HEK293 (cell line): Measurements from ENCODE around the gene C1QTNF1.

Source experiments
- CTCF ChIA-PET: fragments of 350-600 bp; formaldehyde crosslinking; extraction: SDS; loops from one replicate; lab custom pipeline; 2021; ENCODE audit warnings: antibody characterized with exemption; lab: Yijun Ruan, JAX
- POLR2A ChIA-PET: fragments of 300-600 bp; formaldehyde crosslinking; extraction: SDS; loops from one replicate; lab custom pipeline; 2020; ENCODE audit warnings: antibody characterized with exemption, inconsistent platforms; lab: Yijun Ruan, JAX
- H3K27ac ChIP-seq: fragments of 200-500 bp; sonication (Bioruptor generic); 2 replicates; pipeline ENCODE4 v1.5.1; 2014; ENCODE audit warnings: low read depth, low read length, control low read depth, inconsistent platforms; ENCODE audit errors: extremely low read depth
- H3K36me3 ChIP-seq, 2 experiments: fragments of 200-500 bp in 1 of 2; sonication (Bioruptor generic) in 1 of 2; 1 replicate in 1 of 2; 2 replicates in 1 of 2; pipeline ENCODE4 v1.5.1; 2014 to 2017; ENCODE audit warnings: inconsistent platforms in 2 of 2, low read length in 2 of 2; ENCODE audit not compliant: control insufficient read depth in 2 of 2, insufficient read depth in 1 of 2
- H3K4me1 ChIP-seq: fragments of 200-500 bp; sonication (Bioruptor generic); 2 replicates; pipeline ENCODE4 v1.5.1; 2014; ENCODE audit warnings: mild to moderate bottlenecking, low read length, inconsistent platforms; ENCODE audit not compliant: control insufficient read depth, insufficient read depth
- H3K4me3 ChIP-seq: 2 replicates; pipeline ENCODE4 v1.5.1; 2011; ENCODE audit warnings: low read depth, mild to moderate bottlenecking, control low read depth, low read length, moderate library complexity
- H3K9me3 ChIP-seq: fragments of 200-500 bp; sonication (Bioruptor generic); 2 replicates; pipeline ENCODE4 v1.5.1; 2014; ENCODE audit warnings: low read depth, low read length, inconsistent platforms; ENCODE audit not compliant: control insufficient read depth, insufficient read depth
- FEZF1 ChIP-seq: fragments of 450-650 bp; formaldehyde crosslinking; IDR thresholded peaks from 2 replicates; pipeline ENCODE4 v1.5.1; 2016; ENCODE audit warnings: missing biosample characterization, missing genetic modification characterization
- WT1 ChIP-seq: fragments of 450-650 bp; formaldehyde crosslinking; IDR thresholded peaks from 2 replicates; pipeline ENCODE4 v1.5.1; 2016; ENCODE audit warnings: missing biosample characterization, missing genetic modification characterization
- ZNF121 ChIP-seq: fragments of 450-650 bp; formaldehyde crosslinking; IDR thresholded peaks from 2 replicates; pipeline ENCODE4 v1.5.1; 2016; ENCODE audit warnings: missing biosample characterization, missing genetic modification characterization
- ZNF239 ChIP-seq: fragments of 450-650 bp; formaldehyde crosslinking; IDR thresholded peaks from 2 replicates; pipeline ENCODE4 v1.5.1; 2016; ENCODE audit warnings: missing biosample characterization, missing genetic modification characterization
- ZNF248 ChIP-seq: fragments of 450-650 bp; formaldehyde crosslinking; IDR thresholded peaks from 2 replicates; pipeline ENCODE4 v1.5.1; 2017; ENCODE audit warnings: missing biosample characterization, missing genetic modification characterization
- ZNF530 ChIP-seq: fragments of 450-650 bp; formaldehyde crosslinking; IDR thresholded peaks from 2 replicates; pipeline ENCODE4 v1.5.1; 2016; ENCODE audit warnings: low read depth, missing biosample characterization, missing genetic modification characterization
- ZNF555 ChIP-seq: fragments of 450-650 bp; formaldehyde crosslinking; conservative IDR thresholded peaks from 2 replicates; pipeline ENCODE4 v1.5.1; 2017; ENCODE audit warnings: missing biosample characterization, mild to moderate bottlenecking, missing genetic modification characterization, inconsistent platforms
- ZNF558 ChIP-seq: fragments of 450-650 bp; formaldehyde crosslinking; IDR thresholded peaks from 2 replicates; pipeline ENCODE4 v1.5.1; 2016; ENCODE audit warnings: missing biosample characterization, missing genetic modification characterization
- ZNF596 ChIP-seq: fragments of 450-650 bp; IDR thresholded peaks from 2 replicates; pipeline ENCODE4 v1.5.0; 2018; ENCODE audit warnings: missing biosample characterization, mild to moderate bottlenecking, missing genetic modification characterization, moderate library complexity
- ZNF768 ChIP-seq: fragments of 450-650 bp; formaldehyde crosslinking; IDR thresholded peaks from 2 replicates; pipeline ENCODE4 v1.5.1; 2018; ENCODE audit warnings: missing biosample characterization, mild to moderate bottlenecking, missing genetic modification characterization
- ZNF830 ChIP-seq: fragments of 450-650 bp; IDR thresholded peaks from 2 replicates; pipeline ENCODE4 v1.5.0; 2018; ENCODE audit warnings: missing biosample characterization, missing genetic modification characterization, low read depth, mild to moderate bottlenecking, moderate library complexity
- ZNF843 ChIP-seq: fragments of 450-650 bp; formaldehyde crosslinking; IDR thresholded peaks from 2 replicates; pipeline ENCODE4 v1.5.1; 2016; ENCODE audit warnings: missing biosample characterization, missing genetic modification characterization
- ZXDB ChIP-seq: fragments of 450-650 bp; formaldehyde crosslinking; IDR thresholded peaks from 2 replicates; pipeline ENCODE4 v1.5.1; 2016; ENCODE audit warnings: missing biosample characterization, missing genetic modification characterization
- TF ChIP-seq, protein P1 (sequence below): fragments of 450-650 bp; formaldehyde crosslinking; IDR thresholded peaks from 2 replicates; pipeline ENCODE4 v1.5.1; 2016; ENCODE audit warnings: missing biosample characterization, missing genetic modification characterization
- TF ChIP-seq, protein P2 (sequence below): fragments of 450-650 bp; formaldehyde crosslinking; conservative IDR thresholded peaks from 2 replicates; pipeline ENCODE4 v1.5.1; 2016; ENCODE audit warnings: low read depth, missing biosample characterization, missing genetic modification characterization
- TF ChIP-seq, protein P3 (sequence below): fragments of 450-650 bp; formaldehyde crosslinking; IDR thresholded peaks from 2 replicates; pipeline ENCODE4 v1.5.1; 2016; ENCODE audit warnings: missing biosample characterization, missing genetic modification characterization
- TF ChIP-seq, protein P4 (sequence below): fragments of 450-650 bp; formaldehyde crosslinking; conservative IDR thresholded peaks from 2 replicates; pipeline ENCODE4 v1.5.1; 2016; ENCODE audit warnings: low read depth, missing biosample characterization, missing genetic modification characterization

The C1QTNF1 gene

DNA sequence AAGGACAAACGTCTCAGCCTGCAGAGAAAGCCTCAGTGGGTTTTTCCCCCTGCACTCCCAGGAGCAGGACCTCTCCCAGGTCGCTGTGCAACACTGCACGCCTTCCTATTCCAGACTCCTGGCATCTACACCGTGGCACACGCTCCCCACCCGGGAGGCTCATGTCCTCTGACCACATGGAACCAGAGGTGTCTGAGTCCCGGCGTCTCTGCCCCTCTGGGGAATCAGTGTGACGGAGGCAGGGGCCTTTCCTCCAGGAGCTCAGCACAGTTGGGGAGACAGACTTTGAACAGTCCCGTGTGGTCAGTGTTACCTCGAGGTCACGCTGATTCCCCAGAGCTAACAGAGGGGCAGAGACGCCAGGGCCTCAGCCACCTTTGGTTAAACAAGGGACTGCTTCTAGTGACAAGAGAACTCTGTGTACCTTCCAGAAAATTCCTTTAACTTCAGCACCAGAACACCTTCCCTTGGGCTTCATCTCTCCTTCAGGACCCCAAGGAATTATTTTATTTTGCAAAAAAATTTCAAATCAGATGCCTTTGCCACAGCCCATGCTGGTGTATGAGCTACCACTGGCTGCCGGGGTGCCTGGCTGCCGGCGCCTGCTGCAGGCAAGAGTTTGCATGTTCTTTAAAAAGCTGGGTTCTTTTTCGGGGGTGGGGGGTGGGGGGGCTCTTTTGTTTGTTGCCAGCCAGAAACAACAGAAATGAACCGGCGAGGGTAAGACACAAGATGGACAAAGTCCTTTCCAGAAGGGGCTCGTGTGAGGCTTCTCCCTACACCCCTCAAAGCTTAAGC is 21.0 kb upstream of the C1QTNF1 start:
- TF ChIP-seq ZNF121: no peak
- no peak for TF ChIP-seq ZNF830
- no peak for TF ChIP-seq ZNF558 (tag by site-specific recombination)
- TF ChIP-seq ZNF248 (tag by site-specific recombination): no peak
- TF ChIP-seq, protein P1, sequence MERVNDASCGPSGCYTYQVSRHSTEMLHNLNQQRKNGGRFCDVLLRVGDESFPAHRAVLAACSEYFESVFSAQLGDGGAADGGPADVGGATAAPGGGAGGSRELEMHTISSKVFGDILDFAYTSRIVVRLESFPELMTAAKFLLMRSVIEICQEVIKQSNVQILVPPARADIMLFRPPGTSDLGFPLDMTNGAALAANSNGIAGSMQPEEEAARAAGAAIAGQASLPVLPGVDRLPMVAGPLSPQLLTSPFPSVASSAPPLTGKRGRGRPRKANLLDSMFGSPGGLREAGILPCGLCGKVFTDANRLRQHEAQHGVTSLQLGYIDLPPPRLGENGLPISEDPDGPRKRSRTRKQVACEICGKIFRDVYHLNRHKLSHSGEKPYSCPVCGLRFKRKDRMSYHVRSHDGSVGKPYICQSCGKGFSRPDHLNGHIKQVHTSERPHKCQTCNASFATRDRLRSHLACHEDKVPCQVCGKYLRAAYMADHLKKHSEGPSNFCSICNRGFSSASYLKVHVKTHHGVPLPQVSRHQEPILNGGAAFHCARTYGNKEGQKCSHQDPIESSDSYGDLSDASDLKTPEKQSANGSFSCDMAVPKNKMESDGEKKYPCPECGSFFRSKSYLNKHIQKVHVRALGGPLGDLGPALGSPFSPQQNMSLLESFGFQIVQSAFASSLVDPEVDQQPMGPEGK (tag by site-specific recombination): no peak
- no peak for TF ChIP-seq FEZF1 (tag by site-specific recombination)
- TF ChIP-seq ZNF555: no peak
- no peak for TF ChIP-seq ZNF596 (tag by site-specific recombination)
- TF ChIP-seq, protein P2, sequence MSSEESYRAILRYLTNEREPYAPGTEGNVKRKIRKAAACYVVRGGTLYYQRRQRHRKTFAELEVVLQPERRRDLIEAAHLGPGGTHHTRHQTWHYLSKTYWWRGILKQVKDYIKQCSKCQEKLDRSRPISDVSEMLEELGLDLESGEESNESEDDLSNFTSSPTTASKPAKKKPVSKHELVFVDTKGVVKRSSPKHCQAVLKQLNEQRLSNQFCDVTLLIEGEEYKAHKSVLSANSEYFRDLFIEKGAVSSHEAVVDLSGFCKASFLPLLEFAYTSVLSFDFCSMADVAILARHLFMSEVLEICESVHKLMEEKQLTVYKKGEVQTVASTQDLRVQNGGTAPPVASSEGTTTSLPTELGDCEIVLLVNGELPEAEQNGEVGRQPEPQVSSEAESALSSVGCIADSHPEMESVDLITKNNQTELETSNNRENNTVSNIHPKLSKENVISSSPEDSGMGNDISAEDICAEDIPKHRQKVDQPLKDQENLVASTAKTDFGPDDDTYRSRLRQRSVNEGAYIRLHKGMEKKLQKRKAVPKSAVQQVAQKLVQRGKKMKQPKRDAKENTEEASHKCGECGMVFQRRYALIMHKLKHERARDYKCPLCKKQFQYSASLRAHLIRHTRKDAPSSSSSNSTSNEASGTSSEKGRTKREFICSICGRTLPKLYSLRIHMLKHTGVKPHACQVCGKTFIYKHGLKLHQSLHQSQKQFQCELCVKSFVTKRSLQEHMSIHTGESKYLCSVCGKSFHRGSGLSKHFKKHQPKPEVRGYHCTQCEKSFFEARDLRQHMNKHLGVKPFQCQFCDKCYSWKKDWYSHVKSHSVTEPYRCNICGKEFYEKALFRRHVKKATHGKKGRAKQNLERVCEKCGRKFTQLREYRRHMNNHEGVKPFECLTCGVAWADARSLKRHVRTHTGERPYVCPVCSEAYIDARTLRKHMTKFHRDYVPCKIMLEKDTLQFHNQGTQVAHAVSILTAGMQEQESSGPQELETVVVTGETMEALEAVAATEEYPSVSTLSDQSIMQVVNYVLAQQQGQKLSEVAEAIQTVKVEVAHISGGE (tag by site-specific recombination): no peak
- TF ChIP-seq, protein P3, sequence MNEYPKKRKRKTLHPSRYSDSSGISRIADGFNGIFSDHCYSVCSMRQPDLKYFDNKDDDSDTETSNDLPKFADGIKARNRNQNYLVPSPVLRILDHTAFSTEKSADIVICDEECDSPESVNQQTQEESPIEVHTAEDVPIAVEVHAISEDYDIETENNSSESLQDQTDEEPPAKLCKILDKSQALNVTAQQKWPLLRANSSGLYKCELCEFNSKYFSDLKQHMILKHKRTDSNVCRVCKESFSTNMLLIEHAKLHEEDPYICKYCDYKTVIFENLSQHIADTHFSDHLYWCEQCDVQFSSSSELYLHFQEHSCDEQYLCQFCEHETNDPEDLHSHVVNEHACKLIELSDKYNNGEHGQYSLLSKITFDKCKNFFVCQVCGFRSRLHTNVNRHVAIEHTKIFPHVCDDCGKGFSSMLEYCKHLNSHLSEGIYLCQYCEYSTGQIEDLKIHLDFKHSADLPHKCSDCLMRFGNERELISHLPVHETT (tag by site-specific recombination): no peak
- TF ChIP-seq ZNF768: no peak
- no peak for TF ChIP-seq ZXDB (tag by site-specific recombination)
- no peak for TF ChIP-seq ZNF530 (tag by site-specific recombination)
- TF ChIP-seq ZNF239 (tag by site-specific recombination): no peak
- no peak for TF ChIP-seq WT1
- no peak for TF ChIP-seq ZNF843 (tag by site-specific recombination)
- TF ChIP-seq, protein P4, sequence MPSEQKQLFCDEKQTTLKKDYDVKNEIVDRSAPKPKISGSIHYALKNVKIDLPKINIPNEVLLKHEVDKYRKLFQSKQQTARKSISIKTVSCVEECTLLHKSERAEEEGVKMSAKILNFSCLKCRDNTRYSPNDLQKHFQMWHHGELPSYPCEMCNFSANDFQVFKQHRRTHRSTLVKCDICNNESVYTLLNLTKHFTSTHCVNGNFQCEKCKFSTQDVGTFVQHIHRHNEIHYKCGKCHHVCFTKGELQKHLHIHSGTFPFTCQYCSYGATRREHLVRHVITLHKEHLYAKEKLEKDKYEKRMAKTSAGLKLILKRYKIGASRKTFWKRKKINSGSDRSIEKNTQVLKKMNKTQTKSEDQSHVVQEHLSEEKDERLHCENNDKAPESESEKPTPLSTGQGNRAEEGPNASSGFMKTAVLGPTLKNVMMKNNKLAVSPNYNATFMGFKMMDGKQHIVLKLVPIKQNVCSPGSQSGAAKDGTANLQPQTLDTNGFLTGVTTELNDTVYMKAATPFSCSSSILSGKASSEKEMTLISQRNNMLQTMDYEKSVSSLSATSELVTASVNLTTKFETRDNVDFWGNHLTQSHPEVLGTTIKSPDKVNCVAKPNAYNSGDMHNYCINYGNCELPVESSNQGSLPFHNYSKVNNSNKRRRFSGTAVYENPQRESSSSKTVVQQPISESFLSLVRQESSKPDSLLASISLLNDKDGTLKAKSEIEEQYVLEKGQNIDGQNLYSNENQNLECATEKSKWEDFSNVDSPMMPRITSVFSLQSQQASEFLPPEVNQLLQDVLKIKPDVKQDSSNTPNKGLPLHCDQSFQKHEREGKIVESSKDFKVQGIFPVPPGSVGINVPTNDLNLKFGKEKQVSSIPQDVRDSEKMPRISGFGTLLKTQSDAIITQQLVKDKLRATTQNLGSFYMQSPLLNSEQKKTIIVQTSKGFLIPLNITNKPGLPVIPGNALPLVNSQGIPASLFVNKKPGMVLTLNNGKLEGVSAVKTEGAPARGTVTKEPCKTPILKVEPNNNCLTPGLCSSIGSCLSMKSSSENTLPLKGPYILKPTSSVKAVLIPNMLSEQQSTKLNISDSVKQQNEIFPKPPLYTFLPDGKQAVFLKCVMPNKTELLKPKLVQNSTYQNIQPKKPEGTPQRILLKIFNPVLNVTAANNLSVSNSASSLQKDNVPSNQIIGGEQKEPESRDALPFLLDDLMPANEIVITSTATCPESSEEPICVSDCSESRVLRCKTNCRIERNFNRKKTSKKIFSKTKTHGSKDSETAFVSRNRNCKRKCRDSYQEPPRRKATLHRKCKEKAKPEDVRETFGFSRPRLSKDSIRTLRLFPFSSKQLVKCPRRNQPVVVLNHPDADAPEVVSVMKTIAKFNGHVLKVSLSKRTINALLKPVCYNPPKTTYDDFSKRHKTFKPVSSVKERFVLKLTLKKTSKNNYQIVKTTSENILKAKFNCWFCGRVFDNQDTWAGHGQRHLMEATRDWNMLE (tag by site-specific recombination): no peak
- H3K4me3 ChIP-seq: no peak overlapping the region
- POLR2A ChIA-PET: no interaction called here
- H3K4me1 ChIP-seq: peaks cover 7% of the 10 kb centered on the region; the same call in 1 of the 2 replicates
- H3K9me3 ChIP-seq: no peaks in the 10 kb centered on the region
- H3K27ac ChIP-seq: no peak overlapping the region
- H3K36me3 ChIP-seq: peaks cover 0 to 62% of the 10 kb centered on the region in 2 experiments; a peak in 2 of 3 replicates
- CTCF ChIA-PET: interaction anchor here (0.6 to 2.2 kb wide), 5 partner anchors 9 to 1661 kb away, joined by 3 to 13 read pairs (median 3); no protein-coding TSS in a partner anchor
